Measurements from ENCODE around the gene UBE2E3. TPM values are rescaled to one million over a fixed set of nuclear protein-coding genes. Genes with fewer than 3 reads are reported as not detected.

Gene UBE2E3
- total and polyA plus RNA-seq, 2 of the 13 experiments (the other 11 are each of a cell fraction or from before 2014, with no cell fraction given), result 45.7 to 92.6 TPM

GRCh38 chr2:180980106-180980942 is at the start of gene UBE2E3 (continued):
- TF ChIP-seq ZNF589 (CRISPR knock-in tag; conservative IDR thresholded peaks at IDR 0.05), result peak; percentile 90; the same call in 1 of the 2 replicates
- no peak; the same call in 1 of the 2 replicates for TF ChIP-seq ZC3H4 (CRISPR knock-in tag; IDR thresholded peaks at IDR 0.05; ENCODE audit: borderline replicate concordance)
- TF ChIP-seq BATF2 (CRISPR knock-in tag; IDR thresholded peaks at IDR 0.05), result no peak
- TF ChIP-seq FOXK2 (IDR thresholded peaks at IDR 0.05), result no peak
- TF ChIP-seq RAD51 (IDR thresholded peaks at IDR 0.05; ENCODE audit: borderline replicate concordance), result no peak
- TF ChIP-seq ZNF639 (CRISPR knock-in tag; conservative IDR thresholded peaks at IDR 0.05), result peak; percentile 45; the same call in 1 of the 2 replicates
- no peak; the same call in 1 of the 2 replicates for TF ChIP-seq JDP2 (CRISPR knock-in tag; IDR thresholded peaks at IDR 0.05; ENCODE audit: borderline replicate concordance)
- TF ChIP-seq ZKSCAN5 (CRISPR knock-in tag; IDR thresholded peaks at IDR 0.05), result no peak
- TF ChIP-seq ZNF431 (CRISPR knock-in tag; IDR thresholded peaks at IDR 0.05; ENCODE audit: borderline replicate concordance, low read depth), result peak; percentile 45; the same call in 1 of the 2 replicates
- 0 out of 2 replicates have a peak, but pooled peaks have one; percentile 9 for TF ChIP-seq ZNF841 (CRISPR knock-in tag; IDR thresholded peaks at IDR 0.05; ENCODE audit: borderline replicate concordance)
- TF ChIP-seq SPEN (CRISPR knock-in tag; IDR thresholded peaks at IDR 0.05; ENCODE audit: low read depth), result peak; percentile 76; the same call in 1 of the 2 replicates
- TF ChIP-seq ZNF230 (CRISPR knock-in tag; IDR thresholded peaks at IDR 0.05), result 0 out of 2 replicates have a peak, but pooled peaks have one; percentile 61
- no peak; the same call in 1 of the 2 replicates for TF ChIP-seq ZBTB1 (CRISPR knock-in tag; IDR thresholded peaks at IDR 0.05; ENCODE audit: borderline replicate concordance)
- no peak for TF ChIP-seq TFDP1 (CRISPR knock-in tag; IDR thresholded peaks at IDR 0.05; ENCODE audit: borderline replicate concordance)
- no peak for TF ChIP-seq PRDM15 (CRISPR knock-in tag; IDR thresholded peaks at IDR 0.05)
- TF ChIP-seq CSRNP2 (CRISPR knock-in tag; conservative IDR thresholded peaks at IDR 0.05; ENCODE audit: low read depth), result peak; percentile 66; the same call in 1 of the 2 replicates
- peak; percentile 91 for TF ChIP-seq ASH2L (IDR thresholded peaks at IDR 0.05; ENCODE audit: insufficient read length, low read depth, low read length)
- peak; percentile 33 for TF ChIP-seq TEAD3 (CRISPR knock-in tag; optimal IDR thresholded peaks at IDR 0.05; ENCODE audit: borderline replicate concordance)
- 0 out of 2 replicates have a peak, but pooled peaks have one; percentile 10 for TF ChIP-seq ELF1 (CRISPR knock-in tag; IDR thresholded peaks at IDR 0.05)
- TF ChIP-seq THAP11 (CRISPR knock-in tag; IDR thresholded peaks at IDR 0.05), result peak; percentile 58
